Body of pancreas (tissue), 4 donors: ENCODE results near the gene METAP1. TPM values are rescaled to one million over a fixed set of nuclear protein-coding genes. Genes with fewer than 3 reads are reported as not detected.
"Not testable (repeated sequence)": the region's sequence is repeated elsewhere in the genome, so short reads cannot be mapped to it uniquely, and the experiment has no call there.

Experiments used
- ATAC-seq: fragments of 150-250 bp; one replicate; pipeline ENCODE4 v1.9.1; 2016
- DNase-seq, 4 donors: peaks; one replicate each; pipeline ENCODE4 v3.0.0-alpha.2; 2019
- H3K27ac ChIP-seq, 4 donors: fragments of 200-600 bp; sonication (generic); 1 replicate in 3 of 4; 2 replicates in 1 of 4; pipeline versions ENCODE4 v1.5.1 to v1.6.1; 2016 to 2019; ENCODE audit warnings: mild to moderate bottlenecking in 1 of 4, mixed read lengths in 1 of 4, moderate library complexity in 1 of 4
- H3K27me3 ChIP-seq, 2 donors: fragments of 200-600 bp; sonication (generic); one replicate each; pipeline ENCODE4 v1.6.0; 2016; ENCODE audit warnings: mild to moderate bottlenecking in 1 of 2
- H3K36me3 ChIP-seq, 2 donors: fragments of 200-600 bp; sonication (generic); replicated peaks in 1 of 2; 2 replicates each; pipeline ENCODE4 v1.5.1; 2016; ENCODE audit warnings: low read depth in 2 of 2; ENCODE audit not compliant: insufficient read depth in 1 of 2
- H3K4me1 ChIP-seq: fragments of 200-600 bp; sonication (generic); one replicate; pipeline ENCODE4 v1.6.0; 2016
- H3K4me3 ChIP-seq, 2 donors: fragments of 200-600 bp; sonication (generic); 1 replicate in 1 of 2; 2 replicates in 1 of 2; pipeline ENCODE4 v1.5.1; 2016 to 2019
- H3K9me3 ChIP-seq, 3 donors: fragments of 200-600 bp; sonication (generic); 1 replicate in 2 of 3; 2 replicates in 1 of 3; pipeline ENCODE4 v1.5.1; 2016
- CTCF ChIP-seq, 7 experiments: fragments of 450-650 bp in 4 of 7; fragments of 200-600 bp in 3 of 7; sonication (generic) in 3 of 7; IDR thresholded peaks; one replicate each; pipeline ENCODE4 v1.5.1; 2016 to 2019; ENCODE audit warnings: antibody characterized with exemption in 7 of 7
- POLR2A ChIP-seq, 3 donors: fragments of 450-650 bp; IDR thresholded peaks; one replicate each; pipeline ENCODE4 v1.6.1; 2016; ENCODE audit warnings: antibody characterized with exemption in 3 of 3, mild to moderate bottlenecking in 2 of 3
- WGBS, 2 donors: methylation state at CpG; one replicate each; pipeline ENCODE4 v1.1.5; 2017; 5-methylcytosine and 5-hydroxymethylcytosine counted together
- intact Hi-C: fragments of 100-400 bp; cut with DNase I; formaldehyde crosslinking; loops from one replicate; pipeline ENCODE4 v1.15.1; 2023
- total RNA-seq, 2 donors: library from RNA; depleted of rRNA; stranded (reverse); fragments of >200 nt; gene quantifications; one replicate each; pipeline ENCODE4 v1.1.0, GENCODE V29; 2016

METAP1 gene
- total RNA-seq, 2 donors from 2014 or later = 21.1 to 21.8 TPM

- no peak for DNase-seq
- no peak overlapping the region for H3K4me3 ChIP-seq
- no peaks in the 10 kb centered on the region for H3K9me3 ChIP-seq
- H3K27me3 ChIP-seq = no peaks in the 10 kb centered on the region
- intact Hi-C loops = no loop called here
- H3K36me3 ChIP-seq = no peaks in the 10 kb centered on the region
- no peaks in the 10 kb centered on the region for H3K4me1 ChIP-seq
- TF ChIP-seq CTCF (IDR thresholded peaks at IDR 0.05) = no peak
- no peak for TF ChIP-seq POLR2A (IDR thresholded peaks at IDR 0.05)
- no peak overlapping the region for H3K27ac ChIP-seq
- 75 to 86% methylated on average over 7 of the region's 7 CpGs for WGBS, 2 donors
- ATAC-seq = no peak
These were observed 18.0 kb upstream of the METAP1 start for GRCh38 chr4:98977557-98977956.

- no peaks in the 10 kb centered on the region for H3K4me1 ChIP-seq
- ATAC-seq (no peak), DNase-seq (no peak)
- TF ChIP-seq CTCF (IDR thresholded peaks at IDR 0.05) (no peak), POLR2A (IDR thresholded peaks at IDR 0.05) (no peak)
- intact Hi-C loops = loop anchor here (10.0 kb wide), 1 partner anchor 53 kb away; no protein-coding TSS in a partner anchor
- H3K36me3 ChIP-seq = no peaks in the 10 kb centered on the region
- no peaks in the 10 kb centered on the region for H3K9me3 ChIP-seq
- H3K27ac ChIP-seq = no peak overlapping the region
- H3K4me3 ChIP-seq = no peak overlapping the region
- WGBS, 2 donors = 44% methylated on average over 2 of the region's 2 CpGs
- no peaks in the 10 kb centered on the region for H3K27me3 ChIP-seq
These were observed 7.8 kb upstream of the METAP1 start for GRCh38 chr4:98987720-98988119.

- H3K27me3 ChIP-seq, H3K4me3 ChIP-seq, H3K27ac ChIP-seq, H3K36me3 ChIP-seq, ATAC-seq, H3K9me3 ChIP-seq, DNase-seq: not testable (repeated sequence)
- intact Hi-C loops = loop anchor here (10.0 kb wide), 1 partner anchor 62 kb away; no protein-coding TSS in a partner anchor
- H3K4me1 ChIP-seq = peaks cover 16% of the 10 kb centered on the region
- 81 to 87% methylated on average over 2 of the region's 2 CpGs for WGBS, 2 donors
These were observed 2.7 kb upstream of the METAP1 start for GRCh38 chr4:98992835-98993234.

GRCh38 chr4:98993419-98994071, 2.0 kb upstream of the METAP1 start:
- no peak for DNase-seq
- H3K4me3 ChIP-seq = no peak overlapping the region

More at GRCh38 chr4:98993419-98994071, 2.0 kb upstream of the METAP1 start:
- WGBS, 2 donors = 89 to 94% methylated on average over 9 to 12 of the region's 39 CpGs
- intact Hi-C loops = loop anchor here (10.0 kb wide), 1 partner anchor 61 kb away; no protein-coding TSS in a partner anchor
- peaks cover 18% of the 10 kb centered on the region for H3K4me1 ChIP-seq
- H3K27ac ChIP-seq = no peak overlapping the region
- TF ChIP-seq CTCF (IDR thresholded peaks at IDR 0.05) = no peak
- TF ChIP-seq POLR2A (IDR thresholded peaks at IDR 0.05) = no peak
- no peaks in the 10 kb centered on the region for H3K36me3 ChIP-seq
- no peaks in the 10 kb centered on the region for H3K27me3 ChIP-seq
- H3K9me3 ChIP-seq = no peaks in the 10 kb centered on the region
- no peak for ATAC-seq
